Measurements from ENCODE around the gene DDIAS.

DNA sequence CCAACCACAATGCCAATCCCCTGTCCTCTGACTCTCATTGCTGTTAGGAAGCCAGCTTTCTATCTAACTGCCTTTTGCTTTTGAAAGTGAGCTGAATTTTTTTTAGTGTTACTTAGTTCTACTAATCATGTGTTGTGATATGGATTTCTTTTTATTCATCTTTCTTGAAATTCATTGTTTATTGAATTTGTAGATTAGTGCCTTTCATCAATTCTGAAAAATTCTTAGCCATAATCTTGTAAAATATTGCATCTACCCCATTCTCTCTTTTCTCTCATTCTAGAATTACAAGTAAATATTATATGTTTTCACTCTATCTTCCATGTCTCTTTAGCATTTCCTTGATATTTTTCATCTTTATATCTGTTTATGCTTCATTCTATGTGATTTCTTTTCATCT is 47.8 kb downstream of the DDIAS start:
- TF ChIP-seq CTCF (IDR thresholded peaks at IDR 0.05): no peak
- TF ChIP-seq POLR2AphosphoS5 (IDR thresholded peaks at IDR 0.05): no peak
- TF ChIP-seq POLR2A (IDR thresholded peaks at IDR 0.05): no peak

Data from prostate gland (tissue), 2 donors.